ENCODE measurements around the gene TACC2. TPM values are rescaled to one million over a fixed set of nuclear protein-coding genes. Genes with fewer than 3 reads are reported as not detected.

The TACC2 gene
- total RNA-seq, 1 donor from 2014 or later: not detected

- H3K9me3 Mint-ChIP-seq: no peaks in the 10 kb centered on the region
- intact Hi-C loops (cut with micrococcal nuclease): no loop called here
- peaks cover 3% of the 10 kb centered on the region for H3K27me3 Mint-ChIP-seq (ENCODE audit: insufficient read depth)
- no peaks in the 10 kb centered on the region for H3K36me3 Mint-ChIP-seq (ENCODE audit: low read depth)
- no peak overlapping the region for H3K27ac Mint-ChIP-seq
- no peaks in the 10 kb centered on the region for H3K4me1 Mint-ChIP-seq (ENCODE audit: low read depth)
- no peak overlapping the region for H3K4me3 Mint-ChIP-seq
- DNase-seq (ENCODE audit: low spot score): no peak
These were observed 133.5 kb downstream of the TACC2 start for GRCh38 chr10:122122493-122122892.

GRCh38 chr10:122123186-122123585 is 134.2 kb downstream of the TACC2 start:
- Mint-ChIP-seq H3K27me3 (ENCODE audit: insufficient read depth) (peaks cover 3% of the 10 kb centered on the region), H3K4me1 (ENCODE audit: low read depth) (no peaks in the 10 kb centered on the region), H3K9me3 (no peaks in the 10 kb centered on the region), H3K36me3 (ENCODE audit: low read depth) (no peaks in the 10 kb centered on the region), H3K27ac (no peak overlapping the region), H3K4me3 (no peak overlapping the region)
- intact Hi-C loops (cut with micrococcal nuclease): no loop called here
- DNase-seq (ENCODE audit: low spot score): no peak

GRCh38 chr10:122124342-122124741 is 135.4 kb downstream of the TACC2 start:
- intact Hi-C loops (cut with micrococcal nuclease): no loop called here
- no peak overlapping the region for H3K4me3 Mint-ChIP-seq
- DNase-seq (ENCODE audit: low spot score): no peak
- peaks cover 7% of the 10 kb centered on the region for H3K27me3 Mint-ChIP-seq (ENCODE audit: insufficient read depth)
- no peak overlapping the region for H3K27ac Mint-ChIP-seq
- no peaks in the 10 kb centered on the region for H3K36me3 Mint-ChIP-seq (ENCODE audit: low read depth)
- H3K9me3 Mint-ChIP-seq: no peaks in the 10 kb centered on the region
- no peaks in the 10 kb centered on the region for H3K4me1 Mint-ChIP-seq (ENCODE audit: low read depth)

GRCh38 chr10:122124808-122125207 is 135.8 kb downstream of the TACC2 start:
- Mint-ChIP-seq H3K36me3 (ENCODE audit: low read depth) (no peaks in the 10 kb centered on the region), H3K27ac (no peak overlapping the region), H3K9me3 (no peaks in the 10 kb centered on the region), H3K4me3 (no peak overlapping the region), H3K4me1 (ENCODE audit: low read depth) (no peaks in the 10 kb centered on the region), H3K27me3 (ENCODE audit: insufficient read depth) (peaks cover 7% of the 10 kb centered on the region)
- intact Hi-C loops (cut with micrococcal nuclease): no loop called here
- no peak for DNase-seq (ENCODE audit: low spot score)

- H3K4me3 Mint-ChIP-seq: no peak overlapping the region
These were observed 138.0 kb downstream of the TACC2 start for GRCh38 chr10:122126763-122127659.

GRCh38 chr10:122127943-122128342 is 139.0 kb downstream of the TACC2 start:
- Mint-ChIP-seq H3K4me3 (no peak overlapping the region), H3K36me3 (ENCODE audit: low read depth) (no peaks in the 10 kb centered on the region), H3K27me3 (ENCODE audit: insufficient read depth) (peaks cover 9% of the 10 kb centered on the region), H3K9me3 (no peaks in the 10 kb centered on the region), H3K27ac (no peak overlapping the region), H3K4me1 (ENCODE audit: low read depth) (no peaks in the 10 kb centered on the region)
- intact Hi-C loops (cut with micrococcal nuclease): no loop called here
- DNase-seq (ENCODE audit: low spot score): no peak

More at GRCh38 chr10:122126763-122127659, 138.0 kb downstream of the TACC2 start:
- Mint-ChIP-seq H3K36me3 (ENCODE audit: low read depth) (no peaks in the 10 kb centered on the region), H3K4me1 (ENCODE audit: low read depth) (no peaks in the 10 kb centered on the region), H3K27ac (no peak overlapping the region), H3K27me3 (ENCODE audit: insufficient read depth) (peaks cover 9% of the 10 kb centered on the region), H3K9me3 (no peaks in the 10 kb centered on the region)
- intact Hi-C loops (cut with micrococcal nuclease): no loop called here
- DNase-seq (ENCODE audit: low spot score): no peak

GRCh38 chr10:122128357-122128756 is 139.4 kb downstream of the TACC2 start:
- Mint-ChIP-seq H3K27me3 (ENCODE audit: insufficient read depth) (peaks cover 9% of the 10 kb centered on the region), H3K9me3 (no peaks in the 10 kb centered on the region), H3K36me3 (ENCODE audit: low read depth) (no peaks in the 10 kb centered on the region), H3K4me1 (ENCODE audit: low read depth) (no peaks in the 10 kb centered on the region), H3K27ac (no peak overlapping the region), H3K4me3 (no peak overlapping the region)
- intact Hi-C loops (cut with micrococcal nuclease): no loop called here
- no peak for DNase-seq (ENCODE audit: low spot score)

DNA sequence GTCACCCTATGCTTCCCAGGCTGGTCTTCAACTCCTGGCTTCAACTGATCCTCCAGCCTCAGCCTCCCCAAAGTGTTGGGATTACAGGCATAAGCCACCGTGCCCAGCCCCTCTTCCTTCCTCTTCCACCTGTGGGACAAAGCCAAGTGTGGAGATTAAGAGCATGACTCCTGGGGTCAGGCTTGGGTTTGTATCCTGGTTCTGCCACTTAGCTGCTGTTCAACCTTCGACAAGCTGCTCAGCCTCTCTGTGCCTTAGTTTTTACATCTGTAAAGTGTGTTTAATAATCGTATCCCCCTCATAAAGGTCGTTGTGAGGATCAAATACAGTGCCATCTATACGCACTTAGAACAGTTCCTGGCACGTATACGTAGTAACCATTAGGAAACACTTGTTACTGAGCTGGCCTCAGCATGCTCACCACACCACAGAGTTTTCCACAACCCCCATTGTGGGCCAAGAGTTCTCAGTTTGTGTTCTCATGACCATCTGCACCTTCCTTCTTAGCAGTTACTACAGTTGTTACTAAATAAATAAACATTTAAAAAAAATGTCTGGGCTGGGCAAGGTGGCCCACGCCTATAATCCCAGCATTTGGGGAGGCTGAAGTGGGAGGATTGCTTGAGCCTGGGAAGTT is 141.6 kb downstream of the TACC2 start:
- no peak for DNase-seq (ENCODE audit: low spot score)
- Mint-ChIP-seq H3K27ac (no peak overlapping the region), H3K4me1 (ENCODE audit: low read depth) (no peaks in the 10 kb centered on the region), H3K36me3 (ENCODE audit: low read depth) (no peaks in the 10 kb centered on the region), H3K9me3 (no peaks in the 10 kb centered on the region), H3K27me3 (ENCODE audit: insufficient read depth) (peaks cover 6% of the 10 kb centered on the region), H3K4me3 (no peak overlapping the region)
- intact Hi-C loops (cut with micrococcal nuclease): no loop called here

GRCh38 chr10:122132331-122132755 is 143.4 kb downstream of the TACC2 start:
- no peaks in the 10 kb centered on the region for H3K4me1 Mint-ChIP-seq (ENCODE audit: low read depth)
- DNase-seq (ENCODE audit: low spot score): no peak
- H3K27me3 Mint-ChIP-seq (ENCODE audit: insufficient read depth): peaks cover 6% of the 10 kb centered on the region
- no peak overlapping the region for H3K4me3 Mint-ChIP-seq
- H3K27ac Mint-ChIP-seq: no peak overlapping the region
- intact Hi-C loops (cut with micrococcal nuclease): no loop called here
- H3K36me3 Mint-ChIP-seq (ENCODE audit: low read depth): no peaks in the 10 kb centered on the region
- H3K9me3 Mint-ChIP-seq: no peaks in the 10 kb centered on the region

GRCh38 chr10:122132882-122133565 is 144.1 kb downstream of the TACC2 start:
- intact Hi-C loops (cut with micrococcal nuclease): no loop called here
- DNase-seq (ENCODE audit: low spot score): no peak
- H3K27me3 Mint-ChIP-seq (ENCODE audit: insufficient read depth): peaks cover 6% of the 10 kb centered on the region
- H3K4me1 Mint-ChIP-seq (ENCODE audit: low read depth): no peaks in the 10 kb centered on the region
- H3K36me3 Mint-ChIP-seq (ENCODE audit: low read depth): no peaks in the 10 kb centered on the region
- H3K27ac Mint-ChIP-seq: no peak overlapping the region
- H3K9me3 Mint-ChIP-seq: no peaks in the 10 kb centered on the region
- H3K4me3 Mint-ChIP-seq: no peak overlapping the region

DNA sequence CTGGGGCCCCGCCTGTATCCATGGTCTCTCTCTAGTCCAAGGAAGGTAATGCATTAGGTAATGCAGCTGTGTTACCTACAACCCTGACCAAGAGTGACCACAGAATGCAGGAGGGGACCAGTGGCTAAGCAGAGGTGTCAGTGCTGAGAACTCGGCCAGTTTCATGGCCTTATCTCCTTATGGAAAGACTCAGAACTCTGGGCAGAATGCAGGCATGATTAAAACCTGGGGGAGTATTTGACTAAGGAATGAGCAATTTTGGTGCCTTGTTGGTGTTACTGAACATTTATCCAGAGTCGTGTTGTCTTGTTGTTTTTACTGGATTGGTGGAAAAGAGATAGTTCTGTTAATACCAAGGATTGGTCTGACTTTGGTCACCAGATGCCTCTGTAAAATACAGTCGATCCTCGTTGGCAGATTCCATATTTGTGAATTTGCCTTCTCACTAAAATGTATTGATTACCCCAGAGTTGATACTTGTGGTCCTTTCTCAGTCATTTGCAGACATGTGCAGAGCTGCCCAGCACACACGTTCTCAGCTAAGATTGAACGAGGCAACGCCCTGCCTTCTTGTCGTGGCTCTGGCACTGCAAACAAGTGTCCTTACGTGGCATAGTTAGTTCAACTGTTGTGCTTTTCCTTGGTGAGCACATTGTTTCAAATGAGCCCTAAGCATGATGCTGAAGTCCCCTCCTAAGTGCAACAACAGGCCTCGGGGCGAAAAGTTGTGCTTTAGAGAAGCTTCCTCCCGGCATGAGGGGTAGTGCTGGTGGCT is 146.5 kb downstream of the TACC2 start:
- Mint-ChIP-seq H3K9me3 (no peaks in the 10 kb centered on the region), H3K27me3 (ENCODE audit: insufficient read depth) (peaks cover 2% of the 10 kb centered on the region), H3K36me3 (ENCODE audit: low read depth) (no peaks in the 10 kb centered on the region), H3K4me1 (ENCODE audit: low read depth) (no peaks in the 10 kb centered on the region), H3K4me3 (no peak overlapping the region), H3K27ac (no peak overlapping the region)
- intact Hi-C loops (cut with micrococcal nuclease): no loop called here
- DNase-seq (ENCODE audit: low spot score): no peak

GRCh38 chr10:122138831-122139625 is 150.1 kb downstream of the TACC2 start:
- Mint-ChIP-seq H3K27me3 (ENCODE audit: insufficient read depth) (no peaks in the 10 kb centered on the region), H3K27ac (no peak overlapping the region), H3K4me3 (no peak overlapping the region), H3K4me1 (ENCODE audit: low read depth) (no peaks in the 10 kb centered on the region), H3K36me3 (ENCODE audit: low read depth) (no peaks in the 10 kb centered on the region), H3K9me3 (no peaks in the 10 kb centered on the region)
- no peak for DNase-seq (ENCODE audit: low spot score)
- intact Hi-C loops (cut with micrococcal nuclease): no loop called here
